HG02938 (cell line): ENCODE results near the gene DIS3L2.
"Not testable (repeated sequence)": the region's sequence is repeated elsewhere in the genome, so short reads cannot be mapped to it uniquely, and the experiment has no call there.

Experiments used
- ATAC-seq: cut with Tn5 transposase; IDR thresholded peaks from one replicate; pipeline ENCODE4 v1.9.1; 2021; ENCODE audit warnings: mild to moderate bottlenecking, moderate library complexity; ENCODE audit not compliant: unreplicated experiment

The DIS3L2 gene

GRCh38 chr2:232006253-232006652 lies 44.7 kb downstream of the DIS3L2 start:
- no peak for ATAC-seq

- ATAC-seq = no peak
These were observed 47.6 kb downstream of the DIS3L2 start for GRCh38 chr2:232008907-232009638.

GRCh38 chr2:232009639-232010274 lies 48.2 kb downstream of the DIS3L2 start:
- ATAC-seq = no peak

DNA sequence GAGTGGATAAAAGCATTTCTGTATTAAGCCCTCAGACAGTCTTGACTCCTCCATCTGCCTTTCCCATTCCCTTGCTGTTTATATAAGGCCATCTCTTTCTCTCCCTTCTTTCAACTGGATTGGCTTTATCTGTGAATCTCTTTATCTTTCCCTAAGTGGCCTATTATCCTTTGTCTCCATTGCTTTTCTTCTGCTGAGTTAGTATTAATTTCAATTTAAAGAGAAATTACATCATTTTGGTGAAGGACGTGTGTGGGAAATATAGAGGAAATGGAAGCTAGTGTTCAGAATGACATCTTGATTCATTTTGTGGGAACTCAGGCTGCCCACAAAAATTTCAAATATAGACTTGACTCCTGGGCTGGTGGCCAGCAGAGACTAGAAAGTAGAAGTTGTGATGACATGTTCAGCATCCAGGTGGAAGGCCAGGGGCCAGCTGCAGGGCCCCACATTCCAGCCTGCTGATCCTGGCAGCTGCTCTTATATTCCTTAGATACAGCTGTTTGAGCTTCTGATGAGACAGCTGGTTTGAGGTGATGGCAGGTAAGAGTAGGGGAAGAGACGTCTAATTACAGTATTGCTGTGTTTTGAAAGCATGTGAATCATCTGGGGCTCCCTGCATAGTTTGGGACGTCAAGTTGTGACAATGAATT lies 52.3 kb downstream of the DIS3L2 start:
- no peak for ATAC-seq

GRCh38 chr2:232014681-232015080 lies 53.2 kb downstream of the DIS3L2 start:
- no peak for ATAC-seq

DNA sequence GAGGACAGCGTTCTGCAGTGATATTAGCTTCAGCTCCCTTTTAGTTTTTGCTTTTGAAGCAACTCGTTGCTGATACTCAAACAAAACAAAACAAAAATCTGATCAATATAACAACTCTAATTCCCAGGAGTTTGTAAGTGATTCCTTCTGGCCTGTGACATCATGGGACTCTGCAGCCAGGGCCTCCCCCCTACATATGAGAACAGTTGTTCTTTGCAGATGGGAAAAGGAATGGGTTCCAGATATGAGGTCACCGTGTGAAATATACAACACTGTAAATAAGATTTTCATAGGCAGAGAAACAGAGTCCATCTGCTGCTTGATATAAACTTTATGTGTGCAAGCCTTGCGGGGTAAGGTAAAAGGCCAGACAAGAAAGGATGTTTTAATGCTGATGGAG lies 56.7 kb downstream of the DIS3L2 start:
- ATAC-seq = no peak

GRCh38 chr2:232022718-232023117 lies 61.2 kb downstream of the DIS3L2 start:
- no peak for ATAC-seq

- ATAC-seq = no peak
These were observed 61.9 kb downstream of the DIS3L2 start for GRCh38 chr2:232023426-232023825.

GRCh38 chr2:232024457-232024856 lies 62.9 kb downstream of the DIS3L2 start:
- ATAC-seq = no peak

DNA sequence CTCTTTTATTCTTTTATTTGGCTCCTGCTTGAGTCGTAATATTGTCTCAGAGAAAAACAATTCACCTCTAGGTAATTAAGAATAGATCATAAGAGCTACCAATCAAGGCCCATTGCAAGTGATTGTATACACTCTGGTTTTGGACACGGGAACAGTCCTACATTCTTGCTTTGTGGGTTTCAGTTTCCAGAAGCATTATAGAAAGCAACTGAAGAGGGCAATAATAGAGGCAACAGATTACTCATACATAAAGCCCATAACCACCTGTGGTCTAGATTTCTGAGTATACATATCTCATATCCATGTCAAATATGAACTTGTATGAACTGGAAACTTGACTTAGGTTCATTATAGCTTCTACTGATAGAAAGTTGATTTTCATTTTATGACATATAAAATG lies 65.4 kb downstream of the DIS3L2 start:
- peak; percentile 99 for ATAC-seq

GRCh38 chr2:232027530-232027929 lies 66.0 kb downstream of the DIS3L2 start:
- no peak for ATAC-seq

- ATAC-seq = no peak
These were observed 66.6 kb downstream of the DIS3L2 start for GRCh38 chr2:232028071-232028470.

DNA sequence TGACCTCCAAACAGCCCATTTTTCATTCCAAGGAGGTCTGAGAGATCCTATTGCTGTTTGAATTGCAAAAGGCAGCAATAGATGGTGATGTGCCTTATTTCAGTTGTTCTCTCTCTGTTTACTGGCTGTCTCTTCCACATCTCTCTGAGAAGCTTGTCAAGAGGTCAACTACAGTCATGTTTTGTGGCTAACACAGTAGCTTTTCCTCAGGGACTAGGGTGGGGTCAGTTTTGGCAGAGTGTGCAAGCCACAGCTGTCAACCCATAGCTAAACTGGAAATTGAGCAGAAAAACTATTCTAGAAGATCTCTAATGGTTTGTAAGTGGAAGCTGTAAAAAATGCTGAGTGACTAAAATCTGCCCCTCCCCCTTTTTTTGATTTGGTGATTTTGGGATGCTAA lies 67.1 kb downstream of the DIS3L2 start:
- ATAC-seq = no peak

GRCh38 chr2:232029346-232029745 lies 67.8 kb downstream of the DIS3L2 start:
- ATAC-seq = no peak

DNA sequence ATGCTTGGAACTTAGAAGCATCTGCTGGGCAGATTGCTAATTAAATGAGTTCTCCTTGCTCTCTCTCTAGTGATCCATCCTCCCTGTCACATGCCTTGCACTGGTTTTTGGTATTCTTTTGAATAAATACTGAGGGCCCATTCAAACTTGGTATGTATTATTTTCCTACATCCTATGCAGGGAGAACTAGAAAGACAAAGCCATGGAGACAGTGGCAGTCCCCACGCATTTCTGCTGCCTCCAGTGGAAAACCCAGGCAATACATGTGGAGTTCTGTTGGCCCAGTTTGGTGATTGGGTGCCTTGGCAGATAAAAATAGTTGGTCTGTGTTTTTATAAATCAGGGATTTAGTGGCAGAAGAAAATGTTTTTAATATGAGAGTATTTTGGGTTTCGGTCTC lies 68.7 kb downstream of the DIS3L2 start:
- ATAC-seq = no peak

- not testable (repeated sequence) for ATAC-seq
These were observed 73.8 kb downstream of the DIS3L2 start for GRCh38 chr2:232035292-232035691.

- ATAC-seq = not testable (repeated sequence)
These were observed 75.4 kb downstream of the DIS3L2 start for GRCh38 chr2:232036876-232037275.

- ATAC-seq = no peak
These were observed 76.9 kb downstream of the DIS3L2 start for GRCh38 chr2:232038251-232038880.

DNA sequence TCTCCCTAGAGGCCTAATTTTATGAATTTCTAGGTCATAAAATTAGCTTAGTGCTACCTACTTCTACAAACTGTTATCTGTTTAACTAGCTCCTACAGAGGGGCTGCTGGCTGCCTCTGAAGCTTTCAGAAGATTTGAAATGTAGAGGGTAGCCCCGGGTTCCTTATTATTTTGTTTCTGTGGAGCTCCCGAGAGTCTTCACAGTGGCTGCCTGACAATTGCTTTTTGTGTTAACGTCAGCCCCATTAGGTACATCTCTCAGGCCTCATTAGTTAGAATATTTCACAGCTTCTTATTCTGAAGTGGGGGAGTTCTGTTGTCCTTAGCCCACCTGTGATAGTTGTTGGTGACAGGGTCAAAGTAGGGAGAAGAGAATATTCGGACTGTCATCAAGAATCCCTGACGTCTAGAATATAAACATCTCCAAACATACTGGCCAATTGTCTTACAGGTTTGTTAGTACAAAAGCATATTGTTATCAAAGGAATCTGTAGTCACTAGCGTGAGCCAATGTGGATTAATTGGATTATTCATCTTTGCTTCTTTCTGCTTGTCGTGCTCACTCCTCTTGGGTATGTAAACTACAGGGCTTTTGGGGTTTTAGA lies 77.5 kb downstream of the DIS3L2 start:
- ATAC-seq = no peak

DNA sequence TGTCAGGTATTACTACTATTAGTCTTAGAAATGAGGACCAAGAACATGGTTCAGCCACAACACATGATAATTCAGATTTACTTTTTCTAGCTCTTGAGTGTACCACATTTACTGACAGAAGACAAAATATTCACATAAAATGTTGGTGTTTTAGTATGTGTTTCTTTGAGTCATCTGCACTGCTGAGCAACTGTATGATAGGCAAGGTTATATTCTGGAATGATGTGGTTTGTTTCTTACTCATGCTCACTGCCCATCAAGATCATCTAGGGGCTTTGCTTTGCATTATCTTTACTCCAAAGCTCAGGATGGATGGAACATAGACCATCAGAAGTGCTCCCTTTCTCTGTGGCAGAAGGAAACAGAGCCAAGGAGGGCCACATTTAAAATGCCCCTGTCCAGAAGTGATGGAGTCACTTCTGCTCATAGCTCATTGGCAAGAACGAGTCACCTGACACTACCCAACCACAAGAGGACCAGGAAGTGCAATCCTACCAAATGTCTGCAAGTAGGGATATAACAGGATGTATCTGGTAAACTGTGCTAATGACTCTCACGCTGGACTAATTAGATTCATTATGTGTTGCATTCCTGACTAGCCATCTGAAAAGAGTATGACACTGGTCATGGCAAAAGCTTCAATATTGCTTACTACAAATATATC lies 81.5 kb downstream of the DIS3L2 start:
- ATAC-seq = no peak

DNA sequence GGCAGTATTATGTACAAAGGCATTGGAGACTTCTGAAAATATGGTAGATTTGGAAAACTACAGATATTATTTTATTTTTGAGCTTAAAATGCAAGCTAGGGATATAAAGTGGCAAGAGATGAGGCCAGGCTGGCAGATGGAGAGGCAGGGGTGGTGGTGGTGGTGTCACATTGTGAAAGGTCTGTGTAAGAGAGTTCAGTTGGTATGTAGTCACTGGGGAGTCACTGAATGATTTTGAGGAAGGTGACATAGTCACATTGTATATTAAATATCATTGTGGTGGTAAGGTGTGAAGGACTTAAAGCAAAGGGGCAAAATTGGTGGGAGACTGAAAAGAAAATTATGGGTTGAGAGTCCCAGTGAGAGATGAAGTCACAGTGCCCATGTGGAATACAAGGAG lies 82.5 kb downstream of the DIS3L2 start:
- no peak for ATAC-seq
